HCT116 (cell line): Measurements from ENCODE around the gene KLHL25. TPM values are rescaled to one million over a fixed set of nuclear protein-coding genes. Genes with fewer than 3 reads are reported as not detected.

ENCODE experiments used
- ATAC-seq: fragments of 200-7000 bp; cut with Tn5 transposase; 2 replicates; pipeline ENCODE4 v1.9.1; 2020; ENCODE audit warnings: mild to moderate bottlenecking, moderate library complexity
- BruUV-seq: library from RNA; stranded (reverse); fragments of 400-500 nt; replicated peaks from 2 replicates; lab custom pipeline; 2021; lab: Mats Ljungman, UMichigan
- CTCF ChIA-PET: fragments of 300-600 bp; sonication (Branson Sonifier 250); formaldehyde crosslinking; loops from one replicate; lab custom pipeline; 2021; ENCODE audit warnings: antibody characterized with exemption; lab: Charles Lee
- POLR2A ChIA-PET: fragments of 300-600, 350-600 bp; sonication (Branson Sonifier 250); formaldehyde crosslinking; loops from one replicate; lab custom pipeline; 2021; ENCODE audit warnings: antibody characterized with exemption; lab: Charles Lee
- RAD21 ChIA-PET, 2 experiments: fragments of 300-600 bp; sonication (Branson Sonifier 250); formaldehyde crosslinking; loops; one replicate each; lab custom pipeline; 2023; ENCODE audit warnings: low total read pairs in 2 of 2; ENCODE audit not compliant: uncharacterized antibody in 2 of 2, unreplicated experiment in 2 of 2, low non-redundant PET in 1 of 2; lab: Charles Lee
- DNase-seq: peaks from one replicate; pipeline ENCODE4 v3.0.0-alpha.2; 2010; ENCODE audit warnings: low read depth, low spot score
- H2AFZ ChIP-seq: fragments of 200-600 bp; shearing (Covaris generic), sonication (generic); 2 replicates; pipeline ENCODE4 v1.6.1; 2017; ENCODE audit warnings: low read depth, mixed run types, mixed read lengths, antibody characterized with exemption, low read length; ENCODE audit not compliant: poor library complexity, severe bottlenecking
- H3K27ac ChIP-seq: 2 replicates; pipeline ENCODE4 v1.5.1; 2012; ENCODE audit warnings: low read depth, low read length
- H3K27me3 ChIP-seq: fragments of 200-600 bp; sonication (generic); 2 replicates; pipeline ENCODE4 v1.6.1; 2016; ENCODE audit warnings: mixed run types, low read length, mixed read lengths; ENCODE audit not compliant: insufficient read depth
- H3K36me3 ChIP-seq, 2 experiments: fragments of 200-500 bp in 1 of 2; fragments of 200-600 bp in 1 of 2; sonication (Bioruptor generic) in 1 of 2; sonication (generic) in 1 of 2; 2 replicates each; pipeline versions ENCODE4 v1.5.1 to v1.6.1; 2014 to 2016; ENCODE audit warnings: low read length in 2 of 2, inconsistent platforms in 1 of 2, mixed read lengths in 1 of 2, mixed run types in 1 of 2; ENCODE audit not compliant: insufficient read depth in 2 of 2, control insufficient read depth in 1 of 2
- H3K4me1 ChIP-seq, 2 experiments: fragments of 200-600 bp in 1 of 2; sonication (generic) in 1 of 2; 2 replicates each; pipeline versions ENCODE4 v1.5.1 to v1.6.1; 2012 to 2017; ENCODE audit warnings: low read length in 2 of 2, inconsistent platforms in 1 of 2, mild to moderate bottlenecking in 1 of 2, mixed read lengths in 1 of 2, mixed run types in 1 of 2, moderate library complexity in 1 of 2; ENCODE audit not compliant: insufficient read depth in 2 of 2, control insufficient read depth in 1 of 2
- H3K4me2 ChIP-seq: fragments of 200-600 bp; sonication (generic); 2 replicates; pipeline ENCODE4 v1.6.1; 2017; ENCODE audit warnings: mixed run types, low read length, mixed read lengths
- H3K4me3 ChIP-seq, 2 experiments: fragments of 200-600 bp in 1 of 2; sonication (generic) in 1 of 2; replicated peaks in 1 of 2; 2 replicates each; pipeline ENCODE4 v1.5.1; 2011 to 2016; ENCODE audit warnings: low read length in 2 of 2, control low read depth in 1 of 2, low read depth in 1 of 2, mild to moderate bottlenecking in 1 of 2, mixed read lengths in 1 of 2, mixed run types in 1 of 2
- H3K79me2 ChIP-seq: fragments of 200-600 bp; sonication (generic); 2 replicates; pipeline ENCODE4 v1.6.1; 2017; ENCODE audit warnings: mild to moderate bottlenecking, mixed run types, low read length, moderate library complexity, mixed read lengths; ENCODE audit not compliant: insufficient read depth
- H3K9ac ChIP-seq: fragments of 200-600 bp; sonication (generic); 2 replicates; pipeline ENCODE4 v1.6.1; 2016; ENCODE audit warnings: low read length, mixed read lengths
- H3K9me2 ChIP-seq: fragments of 200-600 bp; sonication (generic), shearing (Covaris generic); 2 replicates; pipeline ENCODE4 v1.6.1; 2017; ENCODE audit warnings: mixed run types, mild to moderate bottlenecking, moderate library complexity; ENCODE audit not compliant: insufficient read depth
- H3K9me3 ChIP-seq, 2 experiments: fragments of 200-500 bp in 1 of 2; fragments of 200-600 bp in 1 of 2; sonication (Bioruptor generic) in 1 of 2; sonication (generic) in 1 of 2; 2 replicates each; pipeline ENCODE4 v1.6.1; 2014 to 2017; ENCODE audit warnings: low read length in 2 of 2, mixed read lengths in 2 of 2, inconsistent platforms in 1 of 2, low read depth in 1 of 2, mild to moderate bottlenecking in 1 of 2, mixed run types in 1 of 2, moderate library complexity in 1 of 2; ENCODE audit not compliant: control insufficient read depth in 1 of 2, insufficient read depth in 1 of 2
- H4K20me1 ChIP-seq: fragments of 200-600 bp; sonication (generic), shearing (Covaris generic); 2 replicates; pipeline ENCODE4 v1.6.1; 2017; ENCODE audit warnings: mixed run types, mild to moderate bottlenecking, moderate library complexity; ENCODE audit not compliant: insufficient read depth
- CBX3 ChIP-seq: IDR thresholded peaks from 2 replicates; pipeline ENCODE4 v1.6.1; 2012; ENCODE audit warnings: low read depth
- CEBPB ChIP-seq: IDR thresholded peaks from 2 replicates; pipeline ENCODE4 v1.6.1; 2012; ENCODE audit warnings: low read depth
- EGR1 ChIP-seq: IDR thresholded peaks from 2 replicates; pipeline ENCODE4 v1.6.1; 2012; ENCODE audit warnings: low read depth
- ELF1 ChIP-seq: IDR thresholded peaks from 2 replicates; pipeline ENCODE4 v1.6.1; 2012; ENCODE audit warnings: low read depth, borderline replicate concordance
- EZH2 ChIP-seq: fragments of 200-600 bp; sonication (generic); IDR thresholded peaks from 2 replicates; pipeline ENCODE4 v1.6.1; 2017; ENCODE audit warnings: antibody characterized with exemption, mixed run types
- FOSL1 ChIP-seq: IDR thresholded peaks from 2 replicates; pipeline ENCODE4 v1.6.1; 2012; ENCODE audit warnings: low read depth
- JUND ChIP-seq: IDR thresholded peaks from 2 replicates; pipeline ENCODE4 v1.6.1; 2012
- MAX ChIP-seq: IDR thresholded peaks from 2 replicates; pipeline ENCODE4 v1.6.1; 2012
- POLR2A ChIP-seq: IDR thresholded peaks from 2 replicates; pipeline ENCODE4 v1.7.0; 2011; ENCODE audit warnings: borderline replicate concordance; ENCODE audit not compliant: insufficient read depth, insufficient read length; ENCODE audit errors: extremely low read depth
- POLR2AphosphoS5 ChIP-seq: IDR thresholded peaks from 2 replicates; pipeline ENCODE4 v1.6.1; 2011; ENCODE audit warnings: mild to moderate bottlenecking, low read depth, low read length, moderate library complexity
- SRF ChIP-seq: IDR thresholded peaks from 2 replicates; pipeline ENCODE4 v1.6.1; 2012; ENCODE audit warnings: low read depth
- YY1 ChIP-seq: IDR thresholded peaks from 2 replicates; pipeline ENCODE4 v1.6.1; 2011; ENCODE audit warnings: low read length, low read depth, moderate library complexity, mild to moderate bottlenecking; ENCODE audit not compliant: insufficient replicate concordance; ENCODE audit errors: extremely low read depth
- ZFX ChIP-seq: fragments of 450-650 bp; IDR thresholded peaks from 2 replicates; pipeline ENCODE4 v1.6.1; 2017
- ZNF274 ChIP-seq: fragments of 200-500 bp; sonication (Bioruptor generic); IDR thresholded peaks from 2 replicates; pipeline ENCODE4 v1.6.1; 2014; ENCODE audit warnings: mild to moderate bottlenecking, low read depth, low read length, inconsistent platforms
- intact Hi-C: fragments of 100-400 bp; cut with micrococcal nuclease; formaldehyde crosslinking; loops from 2 replicates; pipeline ENCODE4 v1.10.0; 2022
- total RNA-seq: library from RNA; stranded (reverse); gene quantifications from one replicate; pipeline ENCODE4 v1.2.1, GENCODE V29; 2021; ENCODE audit not compliant: unreplicated experiment
- TF ChIP-seq, protein P1 (sequence below), 3 experiments: fragments of 200-600 bp in 1 of 3; sonication (generic) in 1 of 3; IDR thresholded peaks in 2 of 3; conservative IDR thresholded peaks in 1 of 3; 2 replicates each; pipeline ENCODE4 v1.5.1; 2012 to 2017; ENCODE audit warnings: low read depth in 2 of 3, low read length in 2 of 3, antibody characterized with exemption in 1 of 3, borderline replicate concordance in 1 of 3, control low read depth in 1 of 3, mild to moderate bottlenecking in 1 of 3, mixed read lengths in 1 of 3, mixed run types in 1 of 3, moderate library complexity in 1 of 3; ENCODE audit not compliant: insufficient read depth in 1 of 3
- TF ChIP-seq, protein P2 (sequence below): IDR thresholded peaks from 2 replicates; pipeline ENCODE4 v1.6.1; 2012
- TF ChIP-seq, protein P3 (sequence below): IDR thresholded peaks from 2 replicates; pipeline ENCODE4 v1.6.1; 2011; ENCODE audit warnings: mild to moderate bottlenecking, low read length, moderate library complexity; ENCODE audit not compliant: insufficient replicate concordance; ENCODE audit errors: extremely low read depth

KLHL25 gene
- total RNA-seq, 1 experiment from 2014 or later: 5.3 TPM

- TF ChIP-seq, protein P1, sequence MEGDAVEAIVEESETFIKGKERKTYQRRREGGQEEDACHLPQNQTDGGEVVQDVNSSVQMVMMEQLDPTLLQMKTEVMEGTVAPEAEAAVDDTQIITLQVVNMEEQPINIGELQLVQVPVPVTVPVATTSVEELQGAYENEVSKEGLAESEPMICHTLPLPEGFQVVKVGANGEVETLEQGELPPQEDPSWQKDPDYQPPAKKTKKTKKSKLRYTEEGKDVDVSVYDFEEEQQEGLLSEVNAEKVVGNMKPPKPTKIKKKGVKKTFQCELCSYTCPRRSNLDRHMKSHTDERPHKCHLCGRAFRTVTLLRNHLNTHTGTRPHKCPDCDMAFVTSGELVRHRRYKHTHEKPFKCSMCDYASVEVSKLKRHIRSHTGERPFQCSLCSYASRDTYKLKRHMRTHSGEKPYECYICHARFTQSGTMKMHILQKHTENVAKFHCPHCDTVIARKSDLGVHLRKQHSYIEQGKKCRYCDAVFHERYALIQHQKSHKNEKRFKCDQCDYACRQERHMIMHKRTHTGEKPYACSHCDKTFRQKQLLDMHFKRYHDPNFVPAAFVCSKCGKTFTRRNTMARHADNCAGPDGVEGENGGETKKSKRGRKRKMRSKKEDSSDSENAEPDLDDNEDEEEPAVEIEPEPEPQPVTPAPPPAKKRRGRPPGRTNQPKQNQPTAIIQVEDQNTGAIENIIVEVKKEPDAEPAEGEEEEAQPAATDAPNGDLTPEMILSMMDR (IDR thresholded peaks at IDR 0.05 in 2 of 3, conservative IDR thresholded peaks at IDR 0.05 in 1 of 3; ENCODE audit: borderline replicate concordance in 1 of 3, insufficient read depth in 1 of 3, low read depth in 2 of 3, low read length in 2 of 3): no peak
- no peak for TF ChIP-seq ZFX
- TF ChIP-seq ZNF274: no peak
- TF ChIP-seq, protein P2, sequence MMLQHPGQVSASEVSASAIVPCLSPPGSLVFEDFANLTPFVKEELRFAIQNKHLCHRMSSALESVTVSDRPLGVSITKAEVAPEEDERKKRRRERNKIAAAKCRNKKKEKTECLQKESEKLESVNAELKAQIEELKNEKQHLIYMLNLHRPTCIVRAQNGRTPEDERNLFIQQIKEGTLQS: no peak
Observed at GRCh38 chr15:85785887-85786780, 8.6 kb downstream of the KLHL25 start (continued).

- ChIA-PET RAD21 (no interaction called here), CTCF (no interaction called here)
- TF ChIP-seq, protein P1 (IDR thresholded peaks at IDR 0.05 in 2 of 3, conservative IDR thresholded peaks at IDR 0.05 in 1 of 3; ENCODE audit: borderline replicate concordance in 1 of 3, insufficient read depth in 1 of 3, low read depth in 2 of 3, low read length in 2 of 3): no peak
- no peak for TF ChIP-seq ELF1
- no peak for TF ChIP-seq EGR1
- no peak for TF ChIP-seq POLR2AphosphoS5
- TF ChIP-seq MAX: no peak
- TF ChIP-seq, protein P3, sequence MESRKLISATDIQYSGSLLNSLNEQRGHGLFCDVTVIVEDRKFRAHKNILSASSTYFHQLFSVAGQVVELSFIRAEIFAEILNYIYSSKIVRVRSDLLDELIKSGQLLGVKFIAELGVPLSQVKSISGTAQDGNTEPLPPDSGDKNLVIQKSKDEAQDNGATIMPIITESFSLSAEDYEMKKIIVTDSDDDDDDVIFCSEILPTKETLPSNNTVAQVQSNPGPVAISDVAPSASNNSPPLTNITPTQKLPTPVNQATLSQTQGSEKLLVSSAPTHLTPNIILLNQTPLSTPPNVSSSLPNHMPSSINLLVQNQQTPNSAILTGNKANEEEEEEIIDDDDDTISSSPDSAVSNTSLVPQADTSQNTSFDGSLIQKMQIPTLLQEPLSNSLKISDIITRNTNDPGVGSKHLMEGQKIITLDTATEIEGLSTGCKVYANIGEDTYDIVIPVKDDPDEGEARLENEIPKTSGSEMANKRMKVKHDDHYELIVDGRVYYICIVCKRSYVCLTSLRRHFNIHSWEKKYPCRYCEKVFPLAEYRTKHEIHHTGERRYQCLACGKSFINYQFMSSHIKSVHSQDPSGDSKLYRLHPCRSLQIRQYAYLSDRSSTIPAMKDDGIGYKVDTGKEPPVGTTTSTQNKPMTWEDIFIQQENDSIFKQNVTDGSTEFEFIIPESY: no peak
- no peak for TF ChIP-seq ZNF274
- TF ChIP-seq FOSL1: no peak
- TF ChIP-seq CBX3: no peak
- no peak for TF ChIP-seq CEBPB
- TF ChIP-seq, protein P2: no peak
- no peak for TF ChIP-seq EZH2
- TF ChIP-seq JUND: no peak
- TF ChIP-seq POLR2A: no peak
- TF ChIP-seq YY1: no peak
- TF ChIP-seq SRF: no peak
Observed at GRCh38 chr15:85782064-85782463, 12.7 kb downstream of the KLHL25 start.

More at GRCh38 chr15:85782064-85782463, 12.7 kb downstream of the KLHL25 start:
- DNase-seq (no peak), ATAC-seq (no peak)
- Histone ChIP-seq H3K9me2 (no peaks in the 10 kb centered on the region), H3K4me2 (no peak overlapping the region), H3K4me1 (peaks cover 18 to 21% of the 10 kb centered on the region in 2 experiments), H3K79me2 (peaks cover 17% of the 10 kb centered on the region; the same call in 1 of the 2 replicates), H3K27ac (no peak overlapping the region), H3K27me3 (no peaks in the 10 kb centered on the region), H3K4me3 (no peak overlapping the region), H3K36me3 (no peaks in the 10 kb centered on the region), H4K20me1 (no peaks in the 10 kb centered on the region), H3K9ac (no peak overlapping the region), H3K9me3 (no peaks in the 10 kb centered on the region), H2AFZ (no peak overlapping the region)
- intact Hi-C loops: no loop called here
- no TSS peak for BruUV-seq
- POLR2A ChIA-PET: no interaction called here
